HG02571 (cell line): Measurements from ENCODE around the gene OR52E1.
"Not testable (repeated sequence)": the region's sequence is repeated elsewhere in the genome, so short reads cannot be mapped to it uniquely, and the experiment has no call there.

ENCODE experiments used
- ATAC-seq: cut with Tn5 transposase; IDR thresholded peaks from one replicate; pipeline ENCODE4 v1.9.1; 2021; ENCODE audit warnings: mild to moderate bottlenecking, moderate library complexity; ENCODE audit not compliant: unreplicated experiment

The OR52E1 gene

GRCh38 chr11:5069272-5069671 lies at the start of gene OR52E1:
Gene OR52E1 (plus strand): TSS chr11:5069572.
- ATAC-seq: no peak

- no peak for ATAC-seq
These were observed 47.4 kb upstream of the OR52E1 start for GRCh38 chr11:5021996-5022395.

DNA sequence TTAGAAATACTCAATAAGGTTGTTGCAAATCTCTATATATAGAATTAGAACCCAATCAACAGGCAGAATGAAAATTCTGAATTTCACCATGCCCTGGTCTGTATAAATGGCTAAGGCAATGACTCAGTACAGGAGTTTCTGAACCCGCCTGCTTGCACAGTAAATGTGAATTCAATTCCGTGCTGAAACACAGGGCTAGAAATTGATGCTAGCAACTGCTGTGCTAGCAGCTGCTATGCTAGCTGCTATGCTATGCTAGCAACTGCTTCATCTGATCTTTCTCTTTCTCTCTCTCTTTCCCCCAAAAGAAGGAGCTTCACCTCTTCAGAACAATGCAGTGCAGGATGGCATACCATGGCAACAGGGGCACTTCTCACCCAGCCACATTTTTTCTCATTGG lies 32.7 kb upstream of the OR52E1 start:
- ATAC-seq: no peak

GRCh38 chr11:5037926-5038325 lies 31.4 kb upstream of the OR52E1 start:
- ATAC-seq: no peak

GRCh38 chr11:5038341-5038740 lies 31.0 kb upstream of the OR52E1 start:
- ATAC-seq: no peak

DNA sequence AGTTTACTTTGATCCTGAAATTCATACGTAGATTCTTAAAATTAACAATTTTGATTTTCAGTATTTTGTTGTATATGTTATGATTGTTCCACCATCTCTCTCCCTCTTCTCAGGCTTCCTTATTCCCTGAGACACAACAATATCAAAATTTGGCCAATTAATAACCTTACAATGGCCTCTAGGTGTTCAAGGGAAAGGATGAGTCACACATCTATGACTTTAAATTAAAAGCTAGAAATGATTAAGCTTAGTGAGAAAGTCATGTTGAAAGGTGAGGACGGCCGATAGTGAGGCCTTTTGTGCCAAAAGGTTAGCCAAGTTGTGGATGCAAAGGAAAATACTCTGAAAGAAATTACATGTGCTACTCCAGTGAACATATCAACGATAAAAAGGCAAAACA lies 28.5 kb upstream of the OR52E1 start:
- ATAC-seq: no peak

- no peak for ATAC-seq
These were observed 27.3 kb upstream of the OR52E1 start for GRCh38 chr11:5042091-5042490.

DNA sequence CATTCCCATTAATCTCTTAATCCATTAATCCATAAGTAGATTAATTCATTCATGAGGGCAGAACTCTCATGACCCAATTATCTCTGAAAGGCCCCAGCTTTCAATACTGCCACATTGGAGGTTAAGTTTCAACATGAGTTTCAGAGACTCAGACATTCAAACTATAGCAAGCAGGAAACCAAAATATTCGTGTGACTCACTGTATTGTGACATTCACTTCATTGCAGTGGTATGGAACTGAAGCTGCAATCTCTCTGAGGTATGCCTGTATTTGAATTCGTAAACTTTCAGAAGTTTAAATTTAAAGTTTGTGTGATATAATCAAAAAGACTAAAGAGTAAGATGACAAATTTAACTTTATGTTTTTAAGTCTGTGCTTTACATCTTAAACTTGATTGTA lies 26.0 kb upstream of the OR52E1 start:
- ATAC-seq: no peak

GRCh38 chr11:5046226-5046625 lies 23.1 kb upstream of the OR52E1 start, which contains the start of gene OR52J3:
Gene OR52J3 (plus strand): TSS chr11:5046526. CDS start chr11:5046526, 0 bp downstream.
- ATAC-seq: no peak

DNA sequence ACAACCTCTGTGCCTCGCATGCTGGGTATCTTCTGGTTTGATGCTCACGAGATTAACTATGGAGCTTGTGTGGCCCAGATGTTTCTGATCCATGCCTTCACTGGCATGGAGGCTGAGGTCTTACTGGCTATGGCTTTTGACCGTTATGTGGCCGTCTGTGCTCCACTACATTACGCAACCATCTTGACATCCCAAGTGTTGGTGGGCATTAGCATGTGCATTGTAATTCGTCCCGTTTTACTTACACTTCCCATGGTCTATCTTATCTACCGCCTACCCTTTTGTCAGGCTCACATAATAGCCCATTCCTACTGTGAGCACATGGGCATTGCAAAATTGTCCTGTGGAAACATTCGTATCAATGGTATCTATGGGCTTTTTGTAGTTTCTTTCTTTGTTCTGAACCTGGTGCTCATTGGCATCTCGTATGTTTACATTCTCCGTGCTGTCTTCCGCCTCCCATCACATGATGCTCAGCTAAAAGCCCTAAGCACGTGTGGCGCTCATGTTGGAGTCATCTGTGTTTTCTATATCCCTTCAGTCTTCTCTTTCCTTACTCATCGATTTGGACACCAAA lies 22.5 kb upstream of the OR52E1 start:
- ATAC-seq: no peak

- ATAC-seq: not testable (repeated sequence)
These were observed 10.7 kb upstream of the OR52E1 start for GRCh38 chr11:5058679-5059078.

DNA sequence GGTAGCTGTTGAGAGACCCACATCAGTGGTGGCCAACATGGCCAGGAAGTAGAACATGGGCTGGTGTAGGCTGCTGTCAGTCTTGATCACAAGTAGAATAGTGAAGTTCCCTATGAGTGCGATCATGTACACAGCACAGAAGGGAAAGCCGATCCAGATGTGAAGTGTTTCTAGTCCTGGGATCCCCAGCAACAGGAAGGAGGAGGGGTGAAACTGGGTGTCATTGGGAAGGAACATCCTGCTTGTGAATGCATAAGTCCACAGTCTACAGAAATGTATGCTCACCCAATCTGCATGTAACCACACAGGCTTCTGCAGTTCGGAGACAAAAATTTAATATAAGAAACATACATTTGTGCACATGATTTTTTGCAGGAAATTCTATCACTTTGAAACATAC lies 10.0 kb upstream of the OR52E1 start, which contains the start of gene OR52E2:
Gene OR52E2 (minus strand): TSS at position 237 of the 400 bp plus-strand sequence. CDS start 0 bp downstream, at position 237.
- ATAC-seq: no peak

DNA sequence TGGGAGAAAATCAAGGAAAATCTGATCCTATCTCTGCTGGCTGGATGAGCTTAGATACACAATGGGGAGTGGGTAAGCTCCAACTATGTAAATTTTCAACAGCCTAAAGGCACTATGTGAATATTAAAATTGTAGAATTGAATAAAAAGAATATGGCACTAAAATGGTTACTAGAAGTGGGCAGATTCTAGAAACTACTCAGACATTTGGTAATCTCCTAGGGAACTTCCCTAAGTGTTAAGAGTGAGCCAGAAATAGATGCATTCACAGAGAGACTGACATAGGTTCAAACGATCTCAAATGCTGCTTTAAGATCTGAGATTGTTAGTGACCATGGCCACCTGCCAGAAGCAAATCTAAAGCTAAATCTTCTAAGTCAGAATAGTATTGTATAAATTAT lies 4.3 kb upstream of the OR52E1 start:
- ATAC-seq: no peak

DNA sequence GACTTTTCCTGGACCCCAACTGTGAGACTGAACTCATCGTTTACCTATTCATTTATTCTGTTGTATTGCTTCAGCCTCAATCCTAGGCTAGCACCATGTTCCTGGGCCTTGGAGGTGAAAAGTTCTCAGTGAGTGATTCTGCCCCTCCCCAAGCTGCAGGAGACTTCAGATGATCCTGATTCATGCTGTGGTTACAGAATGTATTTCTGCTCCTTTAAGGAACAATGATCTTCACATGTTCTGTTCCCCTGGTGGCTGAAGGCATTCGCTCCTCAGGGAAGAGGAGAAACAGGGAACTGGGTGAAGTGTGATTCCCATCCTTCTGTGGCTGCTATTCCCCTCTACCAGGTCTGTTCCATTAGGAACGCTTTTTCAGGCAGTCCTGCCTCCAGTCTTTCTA lies 2.4 kb downstream of the OR52E1 start:
- no peak for ATAC-seq

GRCh38 chr11:5081405-5081804 lies 12.0 kb downstream of the OR52E1 start:
- no peak for ATAC-seq

DNA sequence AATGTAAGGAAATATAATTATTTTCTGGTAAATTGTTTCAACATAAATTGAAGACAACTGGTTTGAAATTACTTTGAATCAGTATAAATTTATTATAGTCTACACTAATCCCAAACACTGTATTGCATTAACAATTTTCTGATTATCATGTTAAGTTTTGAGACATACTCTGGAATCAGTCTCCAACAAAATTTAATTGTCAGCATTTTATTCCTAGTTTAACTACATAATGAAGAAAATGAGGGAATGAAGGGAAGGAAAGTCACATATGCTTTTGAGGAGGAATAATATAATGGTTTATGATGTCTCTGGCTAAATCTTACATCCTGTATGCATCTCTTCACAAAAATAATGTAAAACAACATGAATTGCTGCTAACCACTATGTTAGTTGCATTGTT lies 14.2 kb downstream of the OR52E1 start:
- ATAC-seq: no peak

DNA sequence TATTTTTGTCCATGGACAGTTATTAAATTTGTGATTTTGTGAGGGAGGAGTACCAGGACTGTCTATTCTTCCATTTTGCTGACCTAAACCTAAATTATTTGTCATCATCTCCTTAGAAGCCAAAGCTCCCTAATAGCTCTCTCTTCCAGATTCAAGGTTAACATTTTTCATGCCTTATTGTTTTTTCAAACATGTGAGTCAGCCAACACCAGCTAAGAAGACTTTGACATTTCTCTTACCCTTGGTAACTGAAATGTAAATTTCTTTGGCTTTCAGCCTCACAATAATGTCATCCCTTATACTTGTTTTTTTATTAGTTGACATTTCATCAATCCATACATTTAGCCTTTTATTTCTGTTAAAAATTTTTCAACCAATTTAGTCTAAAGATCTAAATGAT lies 19.2 kb downstream of the OR52E1 start:
- ATAC-seq: no peak

DNA sequence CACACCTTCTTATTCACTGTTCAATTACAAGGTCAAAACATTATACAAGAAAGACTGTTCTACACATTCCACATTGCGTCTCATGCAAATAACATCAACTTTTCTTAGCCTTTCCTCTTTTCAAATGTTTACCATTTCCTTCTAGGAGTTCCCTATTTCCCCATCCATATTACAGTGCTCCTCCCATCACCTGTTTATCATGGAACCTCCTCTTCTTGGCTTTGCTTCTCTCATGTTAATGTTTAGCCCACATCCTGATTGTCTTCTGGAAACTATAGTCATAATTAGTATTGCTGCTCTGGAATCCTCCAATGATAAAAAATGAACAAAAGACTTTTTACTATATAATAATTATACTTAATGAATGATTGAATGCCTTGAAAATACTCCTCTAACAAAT lies 21.3 kb downstream of the OR52E1 start:
- no peak for ATAC-seq

- ATAC-seq: no peak
These were observed 23.6 kb downstream of the OR52E1 start for GRCh38 chr11:5092821-5093585.

DNA sequence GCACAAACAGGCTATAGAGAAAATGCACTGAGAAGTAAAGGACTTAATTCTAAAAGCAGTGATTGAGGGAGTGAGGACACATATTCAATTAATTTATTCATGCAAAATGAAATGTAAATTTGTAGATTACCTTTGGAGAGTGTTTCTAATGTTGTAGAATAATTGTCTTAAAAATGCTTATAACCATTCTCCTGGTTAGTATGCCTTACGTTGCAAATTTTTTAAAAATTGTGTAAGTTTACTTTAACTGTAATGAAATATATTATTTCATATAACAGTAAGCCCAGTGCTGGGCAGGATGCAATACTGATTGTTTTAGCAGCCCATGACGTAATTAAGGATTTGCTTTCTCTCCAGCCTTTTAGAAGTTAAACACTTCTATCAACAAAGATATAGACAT lies 26.6 kb downstream of the OR52E1 start:
- ATAC-seq: no peak

GRCh38 chr11:5102246-5102645 lies 32.9 kb downstream of the OR52E1 start:
- no peak for ATAC-seq

DNA sequence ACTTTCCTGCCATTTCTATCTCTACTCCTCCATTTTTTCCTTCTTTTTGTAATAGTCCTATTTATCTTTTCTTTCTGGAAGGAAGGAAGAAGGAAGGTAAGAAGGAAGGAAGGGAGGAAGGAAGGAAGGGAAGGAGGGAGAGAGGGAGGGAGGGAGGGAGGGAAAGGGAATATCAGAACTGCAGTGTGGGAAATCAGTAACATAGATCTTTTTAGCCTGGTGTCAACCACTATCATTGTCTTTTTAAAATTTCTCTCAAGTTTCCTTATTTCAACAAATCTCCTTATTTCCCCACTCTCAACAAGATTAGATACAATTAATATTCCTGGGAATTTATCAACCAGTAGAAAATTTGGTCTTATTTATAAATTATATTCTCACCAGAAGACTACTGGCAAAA lies 33.7 kb downstream of the OR52E1 start:
- ATAC-seq: no peak

GRCh38 chr11:5107285-5107684 lies 37.9 kb downstream of the OR52E1 start:
- ATAC-seq: no peak
